IMR-90 (cell line): ENCODE data around the gene IRF4. TPM values are rescaled to one million over a fixed set of nuclear protein-coding genes. Genes with fewer than 3 reads are reported as not detected.
A peak's percentile ranks its signal among the peaks of the same experiment; 100 is the strongest.

ENCODE experiments used
- ATAC-seq: fragments of 200-7000 bp; cut with Tn5 transposase; 2 replicates; pipeline ENCODE4 v1.9.1; 2020; ENCODE audit warnings: low read depth, mild to moderate bottlenecking, moderate library complexity
- BruUV-seq: library from RNA; stranded (reverse); fragments of 400-500 nt; replicated peaks from 2 replicates; lab custom pipeline; 2021; lab: Mats Ljungman, UMichigan
- CTCF ChIA-PET: fragments of 300-600 bp; formaldehyde crosslinking; extraction: SDS; loops from one replicate; lab custom pipeline; 2021; ENCODE audit warnings: antibody characterized with exemption; lab: Yijun Ruan, JAX
- POLR2A ChIA-PET: fragments of 300-600 bp; sonication (Branson Sonifier 250); formaldehyde crosslinking; loops from one replicate; lab custom pipeline; 2022; ENCODE audit warnings: antibody characterized with exemption; ENCODE audit not compliant: unreplicated experiment; lab: Charles Lee
- DNase-seq: peaks from one replicate; pipeline ENCODE4 v3.0.0; 2013
- H2AFZ ChIP-seq: replicated peaks from 2 replicates; pipeline ENCODE3; 2013; ENCODE audit warnings: low read length, mild to moderate bottlenecking; ENCODE audit not compliant: poor library complexity
- H2AK5ac ChIP-seq: 2 replicates; pipeline ENCODE4 v1.6.1; 2013; ENCODE audit warnings: low read depth, low read length, inconsistent platforms
- H2AK9ac ChIP-seq: replicated peaks from 2 replicates; pipeline ENCODE3; 2013; ENCODE audit warnings: mild to moderate bottlenecking, low read depth, low read length, moderate library complexity; ENCODE audit not compliant: poor library complexity
- H2BK120ac ChIP-seq: 2 replicates; pipeline ENCODE4 v1.6.1; 2013; ENCODE audit warnings: low read depth, low read length, inconsistent platforms
- H2BK15ac ChIP-seq: 3 replicates; pipeline ENCODE4 v1.6.1; 2013; ENCODE audit warnings: low read depth, low read length, inconsistent platforms
- H2BK20ac ChIP-seq: 2 replicates; pipeline ENCODE4 v1.6.1; 2013; ENCODE audit warnings: low read depth, mild to moderate bottlenecking, inconsistent platforms, low read length, moderate library complexity
- H2BK5ac ChIP-seq: 2 replicates; pipeline ENCODE4 v1.6.1; 2013; ENCODE audit warnings: mild to moderate bottlenecking, low read depth, low read length, inconsistent platforms; ENCODE audit not compliant: poor library complexity, severe bottlenecking
- H3K14ac ChIP-seq: replicated peaks from 2 replicates; pipeline ENCODE4 v1.6.1; 2013; ENCODE audit warnings: low read depth, low read length, inconsistent platforms
- H3K18ac ChIP-seq: 2 replicates; pipeline ENCODE4 v1.6.1; 2013; ENCODE audit warnings: low read depth, low read length, control low read depth
- H3K23ac ChIP-seq: 2 replicates; pipeline ENCODE4 v1.6.1; 2013; ENCODE audit warnings: low read depth, low read length, inconsistent platforms
- H3K27ac ChIP-seq: 2 replicates; pipeline ENCODE4 v1.5.1; 2013; ENCODE audit warnings: mild to moderate bottlenecking, control low read depth, low read length; ENCODE audit not compliant: insufficient read depth
- H3K27me3 ChIP-seq: 2 replicates; pipeline ENCODE4 v1.6.1; 2013; ENCODE audit warnings: low read length; ENCODE audit not compliant: control insufficient read depth, insufficient read depth
- H3K36me3 ChIP-seq: 2 replicates; pipeline ENCODE4 v1.6.1; 2013; ENCODE audit warnings: low read length, mixed read lengths; ENCODE audit not compliant: control insufficient read depth, insufficient read depth
- H3K4ac ChIP-seq: 2 replicates; pipeline ENCODE4 v1.6.1; 2013; ENCODE audit warnings: low read depth, low read length, inconsistent platforms
- H3K4me1 ChIP-seq: 2 replicates; pipeline ENCODE4 v1.6.1; 2013; ENCODE audit warnings: low read length, mixed read lengths; ENCODE audit not compliant: control insufficient read depth, insufficient read depth
- H3K4me2 ChIP-seq: 2 replicates; pipeline ENCODE4 v1.6.1; 2013; ENCODE audit warnings: low read depth, mild to moderate bottlenecking, control low read depth, low read length, moderate library complexity
- H3K4me3 ChIP-seq: 2 replicates; pipeline ENCODE4 v1.5.1; 2013; ENCODE audit warnings: low read depth, mild to moderate bottlenecking, control low read depth, low read length, moderate library complexity; ENCODE audit not compliant: insufficient read depth
- H3K56ac ChIP-seq: 2 replicates; pipeline ENCODE4 v1.6.1; 2013; ENCODE audit warnings: low read length, inconsistent platforms; ENCODE audit not compliant: insufficient read depth; ENCODE audit errors: extremely low read depth
- H3K79me1 ChIP-seq, 2 experiments: 2 replicates each; pipeline ENCODE4 v1.6.1; 2013; ENCODE audit warnings: low read length in 2 of 2, inconsistent platforms in 1 of 2, low read depth in 1 of 2
- H3K9ac ChIP-seq: 2 replicates; pipeline ENCODE4 v1.6.1; 2013; ENCODE audit warnings: low read depth, low read length, control low read depth
- H3K9me1 ChIP-seq: 2 replicates; pipeline ENCODE4 v1.6.1; 2013; ENCODE audit warnings: low read length, inconsistent platforms; ENCODE audit not compliant: insufficient read depth
- H3K9me3 ChIP-seq: 2 replicates; pipeline ENCODE4 v1.6.1; 2013; ENCODE audit warnings: low read length; ENCODE audit not compliant: control insufficient read depth, insufficient read depth
- H4K20me1 ChIP-seq: 2 replicates; pipeline ENCODE4 v1.6.1; 2013; ENCODE audit warnings: low read length, inconsistent platforms; ENCODE audit not compliant: insufficient read depth
- H4K5ac ChIP-seq: 2 replicates; pipeline ENCODE4 v1.6.1; 2013; ENCODE audit warnings: mild to moderate bottlenecking, low read depth, low read length, control low read depth
- H4K8ac ChIP-seq, 2 experiments: 2 replicates each; pipeline ENCODE4 v1.6.1; 2013; ENCODE audit warnings: low read depth in 2 of 2, low read length in 2 of 2, control low read depth in 1 of 2, inconsistent platforms in 1 of 2
- H4K91ac ChIP-seq: 2 replicates; pipeline ENCODE4 v1.6.1; 2013; ENCODE audit warnings: low read depth, low read length, inconsistent platforms; ENCODE audit not compliant: insufficient read depth
- RCOR1 ChIP-seq: IDR thresholded peaks from 2 replicates; pipeline ENCODE4 v1.6.1; 2012; ENCODE audit warnings: mild to moderate bottlenecking, low read length, improper control_type of control experiment; ENCODE audit not compliant: insufficient replicate concordance
- WGBS, 2 experiments: methylation state at CpG; one replicate each; pipeline versions ENCODE4 v1.1.5 to v1.1.7; 2013; ENCODE audit warnings: missing lambda C conversion rate in 2 of 2; ENCODE audit not compliant: insufficient read length in 1 of 2; ENCODE audit errors: extremely low coverage in 2 of 2; 5-methylcytosine and 5-hydroxymethylcytosine counted together
- dilution Hi-C: fragments of 300-500 bp; cut with HindIII; formaldehyde crosslinking; loops from one replicate; pipeline ENCODE4 v1.14.3; 2018; ENCODE audit warnings: low sequenced_read_pairs; ENCODE audit not compliant: unreplicated experiment
- in situ Hi-C: fragments of 300-500 bp; cut with MboI; formaldehyde crosslinking; loops from 3 replicates; pipeline ENCODE4 v1.14.3; 2019; ENCODE audit warnings: low sequenced_read_pairs, inconsistent platforms, mixed read lengths
- intact Hi-C: fragments of 100-400 bp; cut with micrococcal nuclease; formaldehyde crosslinking; loops from 2 replicates; pipeline ENCODE4 v1.10.0; 2022
- polyA plus RNA-seq, 3 experiments: library from polyadenylated mRNA; depleted of rRNA; stranded (reverse); fragments of >200 nt; gene quantifications; 2 replicates each; pipeline ENCODE4 v1.2.3, GENCODE V29; 2012; ENCODE audit warnings: low replicate concordance in 1 of 3
- total RNA-seq: library from RNA; depleted of rRNA; stranded (reverse); fragments of >200 nt; gene quantifications from 2 replicates; pipeline ENCODE4 v1.2.3, GENCODE V29; 2012

Gene IRF4
- total and polyA plus RNA-seq, 2 of the 4 experiments (the other 2 are of a cell fraction), result not detected

DNA sequence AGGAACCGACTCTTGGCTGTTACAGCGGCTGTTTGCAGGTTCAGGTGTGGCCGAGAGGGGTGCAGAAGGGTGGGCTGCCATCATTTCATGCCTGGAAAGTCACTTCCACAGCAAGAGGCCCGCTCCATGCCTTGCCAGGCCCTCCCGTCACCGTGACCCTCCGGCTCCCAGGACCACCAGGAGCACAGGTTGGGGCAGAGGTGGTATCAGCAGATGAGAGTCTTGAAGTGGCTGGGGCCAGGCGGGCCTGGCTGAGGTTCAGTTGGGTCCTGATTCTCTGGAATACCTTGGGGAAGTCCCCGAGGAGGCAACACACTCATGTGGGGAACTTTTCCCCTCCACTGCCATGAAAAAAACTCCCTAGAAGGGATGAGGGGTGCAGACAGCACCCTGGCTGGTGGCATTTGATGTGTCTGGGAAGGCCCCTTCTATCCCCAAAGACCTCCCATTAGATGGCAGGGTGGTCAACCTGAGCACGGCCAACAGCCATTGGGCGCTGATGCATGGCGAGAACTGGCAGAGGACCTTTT, 34.2 kb upstream of the IRF4 start:
- Histone ChIP-seq H3K27me3 (no peaks in the 10 kb centered on the region), H3K23ac (no peak overlapping the region), H3K4ac (no peak overlapping the region), H3K9me1 (no peaks in the 10 kb centered on the region), H2BK5ac (no peak overlapping the region), H3K4me1 (no peaks in the 10 kb centered on the region), H3K4me2 (no peak overlapping the region), H3K79me1 (no peaks in the 10 kb centered on the region), H3K14ac (no peak overlapping the region), H2BK20ac (no peak overlapping the region), H4K20me1 (no peaks in the 10 kb centered on the region), H3K36me3 (no peaks in the 10 kb centered on the region), H3K56ac (no peak overlapping the region), H4K5ac (no peak overlapping the region), H3K18ac (no peak overlapping the region), H2AFZ (peak overlapping the region; percentile 25), H2BK120ac (no peak overlapping the region), H2AK9ac (peak overlapping the region; percentile 20), H2AK5ac (no peak overlapping the region), H3K27ac (no peak overlapping the region), H2BK15ac (no peak overlapping the region), H3K9me3 (peaks cover 14% of the 10 kb centered on the region; the same call in 1 of the 2 replicates), H3K9ac (no peak overlapping the region), H4K91ac (no peak overlapping the region), H3K4me3 (no peak overlapping the region), H4K8ac (no peak overlapping the region)
- ChIA-PET CTCF (no interaction called here), POLR2A (no interaction called here)
- ATAC-seq (no peak), DNase-seq (no peak)
- BruUV-seq, result no TSS peak
- intact Hi-C loops (no loop called here), dilution Hi-C loops (no loop called here), in situ Hi-C loops (no loop called here)
- 78% methylated on average over 9 of the region's 12 CpGs; no CpG with 5 or more reads in 1 of the 2 experiments for WGBS, 2 experiments
- no peak for TF ChIP-seq RCOR1
